Putamen (tissue), 1 donor: Measurements from ENCODE around the gene PRTG.
"Not testable (repeated sequence)": the region's sequence is repeated elsewhere in the genome, so short reads cannot be mapped to it uniquely, and the experiment has no call there.

Experiments used
- DNase-seq: peaks from one replicate; pipeline ENCODE4 v3.0.0-alpha.2; 2016; ENCODE audit warnings: low spot score

The PRTG gene, protein sequence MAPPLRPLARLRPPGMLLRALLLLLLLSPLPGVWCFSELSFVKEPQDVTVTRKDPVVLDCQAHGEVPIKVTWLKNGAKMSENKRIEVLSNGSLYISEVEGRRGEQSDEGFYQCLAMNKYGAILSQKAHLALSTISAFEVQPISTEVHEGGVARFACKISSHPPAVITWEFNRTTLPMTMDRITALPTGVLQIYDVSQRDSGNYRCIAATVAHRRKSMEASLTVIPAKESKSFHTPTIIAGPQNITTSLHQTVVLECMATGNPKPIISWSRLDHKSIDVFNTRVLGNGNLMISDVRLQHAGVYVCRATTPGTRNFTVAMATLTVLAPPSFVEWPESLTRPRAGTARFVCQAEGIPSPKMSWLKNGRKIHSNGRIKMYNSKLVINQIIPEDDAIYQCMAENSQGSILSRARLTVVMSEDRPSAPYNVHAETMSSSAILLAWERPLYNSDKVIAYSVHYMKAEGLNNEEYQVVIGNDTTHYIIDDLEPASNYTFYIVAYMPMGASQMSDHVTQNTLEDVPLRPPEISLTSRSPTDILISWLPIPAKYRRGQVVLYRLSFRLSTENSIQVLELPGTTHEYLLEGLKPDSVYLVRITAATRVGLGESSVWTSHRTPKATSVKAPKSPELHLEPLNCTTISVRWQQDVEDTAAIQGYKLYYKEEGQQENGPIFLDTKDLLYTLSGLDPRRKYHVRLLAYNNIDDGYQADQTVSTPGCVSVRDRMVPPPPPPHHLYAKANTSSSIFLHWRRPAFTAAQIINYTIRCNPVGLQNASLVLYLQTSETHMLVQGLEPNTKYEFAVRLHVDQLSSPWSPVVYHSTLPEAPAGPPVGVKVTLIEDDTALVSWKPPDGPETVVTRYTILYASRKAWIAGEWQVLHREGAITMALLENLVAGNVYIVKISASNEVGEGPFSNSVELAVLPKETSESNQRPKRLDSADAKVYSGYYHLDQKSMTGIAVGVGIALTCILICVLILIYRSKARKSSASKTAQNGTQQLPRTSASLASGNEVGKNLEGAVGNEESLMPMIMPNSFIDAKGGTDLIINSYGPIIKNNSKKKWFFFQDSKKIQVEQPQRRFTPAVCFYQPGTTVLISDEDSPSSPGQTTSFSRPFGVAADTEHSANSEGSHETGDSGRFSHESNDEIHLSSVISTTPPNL

DNA sequence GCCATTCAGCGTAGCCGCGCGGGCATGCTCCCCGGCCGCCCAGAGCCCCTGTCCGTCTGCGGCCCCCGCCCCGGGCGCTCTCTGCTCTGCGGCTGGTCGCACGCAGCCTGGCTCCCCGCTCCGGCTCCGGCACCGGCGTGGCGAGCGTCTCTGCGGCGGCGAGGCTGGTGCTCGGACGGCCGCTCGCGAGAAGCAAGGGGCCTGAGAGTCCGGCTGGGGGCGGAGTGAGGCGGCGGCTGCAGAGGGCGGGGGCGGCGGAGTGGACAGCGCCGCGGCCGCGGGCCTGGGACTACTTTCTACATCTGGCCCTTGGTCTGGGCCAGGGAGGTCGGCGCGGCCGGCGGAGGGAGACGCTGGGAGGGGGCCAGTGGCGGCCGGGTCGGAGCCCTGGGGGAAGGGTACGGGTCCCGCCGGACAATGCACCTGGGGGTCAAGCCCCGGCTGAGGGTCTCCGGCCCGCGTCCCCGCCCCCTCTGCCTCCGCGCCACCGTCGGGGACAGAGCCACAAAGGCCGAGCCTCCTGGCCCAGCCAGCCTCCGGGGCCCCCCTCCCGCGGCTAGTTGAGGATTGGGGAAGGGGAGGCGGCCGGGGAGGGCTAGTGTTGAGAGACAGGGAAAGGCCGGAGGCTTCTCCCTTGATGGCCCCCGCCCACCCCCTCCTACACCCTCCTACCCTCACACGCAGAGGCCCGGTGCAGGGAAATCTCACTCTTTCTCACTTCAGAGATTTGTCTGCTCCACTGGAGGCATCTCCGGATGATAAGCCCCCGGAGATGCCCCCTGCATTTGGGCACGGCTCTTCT lies at the start of gene PRTG:
PRTG (minus strand) TSS at position 226 of the 802 bp plus-strand sequence; CDS start at position 5, 221 bp downstream.
- no peak for DNase-seq

DNA sequence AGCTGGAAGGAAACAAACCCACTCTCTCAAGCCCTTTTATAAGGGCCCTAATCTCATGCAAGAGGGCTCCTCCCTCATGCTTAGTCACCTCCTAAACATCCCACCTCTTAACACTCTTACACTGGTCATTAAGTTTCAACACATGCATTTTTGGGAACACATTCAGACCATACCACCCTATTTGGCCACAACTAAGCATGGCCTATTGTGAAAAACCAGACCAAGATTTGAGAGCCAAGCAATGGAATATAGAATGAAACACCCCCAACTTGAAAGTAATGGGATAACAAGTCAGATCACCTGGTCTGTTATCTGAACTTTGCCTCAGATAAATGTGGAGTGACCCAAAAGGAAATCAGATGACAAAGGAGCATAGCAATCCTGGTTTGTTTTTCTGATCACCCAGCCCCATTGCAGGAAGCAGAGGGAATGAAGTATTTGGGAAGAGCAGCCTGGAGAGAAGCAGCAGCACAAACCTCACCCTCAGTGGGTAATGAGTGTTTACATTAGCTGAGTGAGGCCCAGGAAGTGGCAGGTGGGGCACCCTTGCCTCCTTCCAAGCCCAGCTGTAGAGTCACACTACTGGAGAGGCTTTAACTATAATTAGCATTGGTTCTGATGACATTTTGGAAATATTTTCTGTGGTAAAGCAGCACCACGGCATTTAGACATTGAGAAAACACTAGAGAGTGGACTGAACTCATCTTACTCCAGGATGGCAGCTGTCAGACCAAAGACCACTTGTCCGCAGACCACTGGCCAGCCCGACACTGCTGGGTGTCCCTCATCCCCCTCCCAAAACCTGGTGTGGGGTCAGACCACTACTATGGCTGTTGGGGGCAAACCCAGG lies 48.8 kb upstream of the PRTG start:
- DNase-seq, result no peak

DNA sequence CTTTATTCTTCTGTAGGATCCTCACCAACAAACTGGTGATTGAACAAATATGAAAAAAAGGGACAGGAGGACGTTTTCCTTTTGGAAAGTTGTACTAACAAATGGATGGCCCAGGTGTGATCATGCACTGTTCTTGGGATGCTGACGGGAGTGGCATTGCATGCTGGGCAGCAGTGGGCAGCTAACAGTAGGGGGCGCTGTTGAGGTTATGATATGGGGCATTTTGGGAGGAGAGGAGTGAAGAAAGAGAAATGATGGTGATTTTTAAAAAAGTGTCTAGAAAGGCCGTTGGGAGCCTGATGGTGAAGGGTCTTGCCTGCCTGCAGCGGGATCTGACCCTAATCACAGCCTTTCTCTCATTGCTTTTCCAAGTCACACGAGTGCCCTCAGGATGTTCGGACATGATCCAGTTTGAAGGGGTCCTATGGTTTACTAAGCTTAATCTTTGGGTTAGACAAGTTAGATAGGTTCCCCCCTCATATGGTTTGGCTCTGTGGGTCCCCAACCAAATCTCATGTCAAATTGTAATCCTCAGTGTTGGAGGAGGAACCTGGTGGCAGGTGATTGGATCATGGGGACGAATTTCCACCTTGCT lies 46.2 kb upstream of the PRTG start:
- no peak for DNase-seq

DNA sequence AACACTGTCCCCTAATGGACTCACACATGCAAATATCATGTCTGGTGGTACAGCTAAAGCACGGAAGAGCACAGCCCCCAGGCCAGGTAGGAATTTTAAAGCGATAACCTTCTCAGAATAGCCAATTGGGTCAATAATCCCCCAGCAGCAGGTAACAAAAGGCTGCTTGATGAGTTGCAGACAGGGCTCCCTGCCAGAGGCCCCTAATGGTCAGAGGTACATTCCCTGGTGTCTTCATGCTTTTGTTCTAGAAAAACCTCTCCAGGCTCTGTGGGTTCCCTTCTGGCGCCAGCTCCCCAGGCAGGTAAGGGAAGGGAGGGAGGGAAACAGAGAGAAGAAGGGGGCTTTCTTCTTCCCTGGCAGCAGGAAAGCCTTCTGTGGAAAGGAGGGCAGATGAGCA lies 43.4 kb upstream of the PRTG start:
- no peak for DNase-seq

DNA sequence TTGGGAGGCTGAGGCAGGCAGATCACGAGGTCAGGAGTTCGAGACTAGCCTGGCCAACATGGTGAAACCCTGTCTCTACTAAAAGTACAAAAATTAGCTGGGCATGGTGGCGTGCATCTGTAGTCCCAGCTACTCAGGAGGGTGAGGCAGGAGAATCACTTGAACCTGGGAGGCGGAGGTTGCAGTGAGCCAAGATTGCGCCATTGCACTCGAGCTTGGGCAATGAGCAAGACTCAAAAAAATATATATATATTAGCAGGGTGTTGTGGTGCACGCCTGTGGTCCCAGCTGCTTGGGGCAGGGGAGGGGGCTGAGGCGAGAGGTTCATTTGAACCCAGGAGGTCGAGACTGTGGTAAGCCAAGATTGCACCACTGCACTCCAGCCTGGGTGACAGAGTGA lies 42.6 kb upstream of the PRTG start:
- not testable (repeated sequence) for DNase-seq

DNA sequence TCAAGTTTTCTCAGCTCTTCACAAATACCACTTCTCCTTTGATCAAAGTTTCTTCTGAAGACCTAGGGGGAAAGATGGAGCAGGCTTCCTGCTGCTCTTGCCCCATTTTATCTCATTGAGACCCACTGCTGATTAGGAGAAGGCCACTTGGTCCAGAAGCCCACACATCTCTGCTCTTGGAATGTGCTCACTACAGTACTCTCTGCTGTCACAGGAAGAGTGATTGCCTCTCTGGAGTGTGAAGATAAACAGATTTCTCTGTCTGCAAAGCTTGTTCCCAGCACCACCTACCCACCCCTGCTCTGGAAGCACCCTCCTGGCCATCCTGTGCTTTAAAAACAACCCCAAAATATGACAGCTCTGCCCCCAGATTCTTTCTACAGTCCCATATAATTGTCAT lies 41.3 kb upstream of the PRTG start:
- DNase-seq, result no peak

DNA sequence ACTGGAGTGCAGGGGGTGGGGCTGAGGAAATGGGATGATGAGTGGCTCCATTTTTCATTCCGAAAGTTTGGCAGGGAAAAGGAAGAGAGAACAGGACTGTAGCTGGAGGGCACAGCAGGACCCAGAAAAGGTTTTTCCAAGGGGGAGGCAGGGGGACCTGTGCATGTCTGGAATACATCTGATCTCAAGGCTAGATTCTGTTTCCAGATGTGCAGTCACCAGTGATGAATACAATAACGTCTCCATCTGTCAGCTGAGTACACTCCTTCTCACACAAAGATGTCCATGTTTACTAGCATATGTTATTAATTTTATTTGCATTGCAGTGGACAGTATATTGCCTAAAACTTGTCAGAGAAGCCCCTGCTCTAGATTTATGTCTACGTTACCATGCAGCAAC lies 39.9 kb upstream of the PRTG start:
- no peak for DNase-seq

DNA sequence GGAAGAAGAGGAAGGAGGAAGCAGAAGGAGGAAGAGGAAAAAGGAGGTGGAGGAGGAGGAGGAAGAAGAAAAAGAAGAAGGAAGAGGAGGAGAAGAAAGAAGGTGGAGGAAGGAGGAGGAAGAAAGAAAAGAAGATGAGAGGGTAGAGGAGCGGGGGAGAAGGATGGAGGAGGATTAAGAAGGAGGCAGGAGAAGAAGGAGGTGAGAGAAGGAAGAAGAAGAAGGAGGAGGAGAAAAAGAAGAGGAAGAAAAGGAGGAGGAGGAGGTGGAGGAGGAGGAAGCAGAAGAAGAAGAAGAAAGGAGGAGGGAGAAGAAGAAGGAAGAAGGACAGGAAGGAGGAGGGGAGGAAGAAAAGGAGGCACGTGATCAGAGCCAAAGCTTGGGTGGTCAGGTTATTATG lies 37.3 kb upstream of the PRTG start:
- no peak for DNase-seq

DNA sequence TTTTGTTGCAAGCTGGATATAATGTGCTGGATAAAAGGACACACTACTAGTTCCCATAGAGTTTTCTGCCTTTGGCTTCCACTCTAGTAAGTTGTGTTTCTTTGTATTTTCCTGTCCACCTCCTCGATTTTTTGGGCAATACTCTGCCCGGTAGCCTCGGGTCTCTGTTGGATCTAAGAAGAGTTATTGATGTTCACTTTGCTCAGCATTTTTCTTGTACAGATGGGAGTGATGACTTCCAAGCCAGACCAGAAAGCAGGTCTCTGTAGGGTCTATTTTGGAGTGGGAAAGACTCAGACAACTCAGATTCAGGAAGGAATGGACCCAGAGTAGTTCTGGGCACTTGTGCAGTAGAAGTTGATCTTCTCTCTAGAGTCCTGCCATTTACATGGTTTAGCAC lies 36.0 kb upstream of the PRTG start:
- DNase-seq, result no peak

DNA sequence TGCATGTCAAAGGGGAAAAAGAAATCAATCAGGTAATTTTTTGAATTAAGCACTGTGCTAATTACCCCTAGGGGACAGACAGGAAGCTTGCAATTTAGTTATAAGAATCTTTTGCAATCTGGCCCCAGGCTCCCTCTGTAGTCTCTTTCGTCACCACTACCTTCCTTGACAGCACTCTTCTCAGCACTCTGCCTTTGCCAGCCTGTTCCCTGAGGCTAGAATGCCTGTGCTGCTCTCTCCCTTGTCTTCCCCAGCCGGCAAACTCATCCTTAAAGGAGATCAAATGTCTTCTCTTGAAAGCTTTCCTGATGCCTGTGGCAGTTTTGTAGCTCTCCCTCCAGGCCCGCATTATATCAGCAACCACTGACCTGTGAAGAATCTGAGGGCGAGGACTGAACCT lies 32.4 kb upstream of the PRTG start:
- no peak for DNase-seq

DNA sequence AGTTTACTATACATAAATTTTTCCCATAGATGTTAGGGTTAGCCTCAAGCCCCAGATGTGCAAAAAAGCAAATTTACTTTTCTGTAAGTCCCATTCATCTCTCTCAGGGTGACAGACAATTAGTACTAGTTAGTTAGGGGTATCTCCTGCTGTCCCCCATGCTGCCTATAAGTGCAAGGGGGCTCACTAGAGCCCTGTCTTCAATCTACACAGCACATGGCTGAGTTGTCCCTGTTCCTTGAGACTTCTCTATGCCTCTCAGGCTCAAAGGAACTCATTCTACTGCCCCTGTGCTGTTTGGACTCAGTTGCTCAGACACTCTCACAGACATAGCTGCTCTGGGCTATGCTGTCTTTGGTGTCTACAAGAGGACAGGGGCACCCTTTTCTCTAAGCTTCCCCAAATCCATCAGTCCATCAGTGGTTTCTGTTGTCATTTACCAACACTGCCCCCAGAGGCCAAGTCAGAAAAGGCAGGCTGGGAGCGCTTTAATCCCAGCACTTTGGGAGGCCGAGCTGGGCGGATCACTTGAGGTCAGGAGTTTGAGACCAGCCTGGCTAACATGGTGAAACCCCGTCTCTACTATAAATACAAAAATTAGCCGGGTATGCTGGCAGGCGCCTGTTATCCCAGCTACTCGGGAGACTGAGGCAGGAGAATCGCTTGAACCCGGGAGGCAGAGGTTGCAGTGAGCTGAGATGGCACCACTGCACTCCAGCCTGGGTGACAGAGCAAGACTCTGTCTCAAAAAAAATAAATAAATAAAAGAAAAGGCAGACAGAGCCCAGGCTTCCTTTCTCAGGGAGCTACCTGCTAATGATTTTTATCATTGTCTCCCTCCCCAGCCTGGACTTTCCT lies 31.4 kb upstream of the PRTG start:
- no peak for DNase-seq

DNA sequence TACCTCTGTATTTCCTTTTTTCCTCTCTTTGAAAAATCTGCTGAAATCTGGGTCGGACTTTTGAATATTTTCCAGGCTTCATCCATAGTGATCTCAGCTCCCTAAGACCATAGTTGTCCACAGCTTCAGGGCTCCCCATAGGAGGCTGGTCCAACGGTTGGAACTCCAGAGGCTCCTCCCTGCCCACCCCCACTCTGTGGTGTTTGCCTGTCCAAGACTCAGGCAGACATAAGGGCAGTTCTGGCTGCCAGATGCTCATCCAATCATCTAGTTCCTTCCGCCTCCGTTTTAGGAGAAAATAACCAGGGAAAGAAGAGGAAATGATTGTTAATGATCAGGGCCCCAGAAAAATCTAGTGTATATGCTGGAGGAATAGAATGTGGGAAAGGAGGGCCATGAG lies 27.9 kb upstream of the PRTG start:
- no peak for DNase-seq

DNA sequence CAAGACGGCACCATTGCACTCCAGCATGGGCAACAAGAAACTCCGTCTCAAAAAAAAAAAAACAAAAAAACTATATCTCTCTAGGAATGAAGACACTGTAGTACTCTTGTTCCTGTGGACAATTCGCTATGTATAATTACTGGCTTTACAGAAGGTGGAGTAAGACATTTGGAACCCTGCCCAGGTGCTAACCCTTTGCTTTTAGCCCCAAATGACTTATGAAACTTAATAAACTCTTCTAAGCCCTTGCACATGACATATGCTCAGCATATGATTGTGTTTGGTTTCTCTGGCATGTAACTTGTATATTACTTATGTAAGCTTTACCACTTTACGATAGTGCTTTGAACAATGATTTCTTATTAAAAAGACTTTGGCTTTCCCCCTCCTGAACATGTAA lies 27.3 kb upstream of the PRTG start:
- DNase-seq, result no peak

DNA sequence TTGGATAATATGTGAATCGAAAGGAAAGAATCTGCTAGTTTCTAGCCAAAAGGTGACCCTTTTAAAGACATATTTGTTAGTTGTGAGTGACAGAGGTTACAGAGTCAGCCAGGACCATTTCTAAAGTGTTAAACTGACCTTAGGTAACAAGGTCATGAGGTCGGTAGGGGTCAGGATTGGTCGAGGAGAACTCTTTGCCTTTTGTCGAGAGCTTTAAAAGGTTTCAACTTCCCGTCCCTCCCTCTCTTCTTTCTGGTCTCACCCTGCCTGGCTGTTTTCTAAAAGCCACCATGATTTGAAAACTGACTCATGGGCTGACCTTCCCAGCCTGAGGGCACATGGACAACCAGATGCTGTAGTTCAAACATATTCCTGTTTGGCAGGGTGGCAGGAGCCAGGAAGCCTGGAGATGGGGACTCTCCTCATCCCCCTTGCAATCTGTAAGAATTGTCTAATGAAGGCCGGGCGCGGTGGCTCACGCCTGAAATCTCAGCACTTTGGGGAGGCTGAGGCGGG lies 25.8 kb upstream of the PRTG start:
- DNase-seq, result no peak

DNA sequence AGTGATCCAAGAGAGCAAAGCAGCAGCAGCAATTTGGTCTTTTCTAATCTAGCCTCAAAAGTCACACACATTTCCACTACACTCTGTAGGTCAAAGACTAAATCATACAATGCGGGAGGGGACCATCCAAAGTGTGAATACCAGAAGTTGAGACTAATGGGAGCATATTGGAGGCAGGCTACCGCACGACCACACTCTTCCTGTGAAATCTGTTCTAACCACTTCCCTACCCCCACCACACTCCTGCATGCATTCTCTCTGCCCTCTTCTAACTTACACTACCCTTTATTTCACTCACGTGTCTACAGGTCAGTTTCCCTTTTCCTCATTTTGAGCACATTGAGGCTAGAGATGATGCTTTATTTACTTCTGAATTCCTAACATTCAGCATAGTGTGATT lies 23.7 kb upstream of the PRTG start:
- no peak for DNase-seq

DNA sequence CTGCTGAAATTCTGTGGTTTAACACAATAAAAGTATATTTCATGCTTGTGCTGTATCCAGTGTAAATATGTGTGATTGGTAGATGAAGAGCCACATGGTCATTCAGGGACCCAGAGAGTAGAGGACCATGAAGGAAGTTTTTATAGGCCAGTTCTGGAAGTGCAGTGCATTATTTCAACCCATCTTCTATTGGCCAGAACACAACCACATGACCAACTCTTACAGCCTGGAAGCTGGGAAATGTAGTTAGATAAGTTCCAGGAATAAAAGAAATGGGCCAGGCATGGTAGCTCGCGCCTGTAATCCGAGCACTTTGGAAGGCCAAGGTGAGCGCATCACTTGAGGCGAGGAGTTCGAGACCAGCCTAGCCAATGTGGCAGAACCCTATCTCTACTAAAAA lies 21.4 kb upstream of the PRTG start:
- DNase-seq, result no peak

DNA sequence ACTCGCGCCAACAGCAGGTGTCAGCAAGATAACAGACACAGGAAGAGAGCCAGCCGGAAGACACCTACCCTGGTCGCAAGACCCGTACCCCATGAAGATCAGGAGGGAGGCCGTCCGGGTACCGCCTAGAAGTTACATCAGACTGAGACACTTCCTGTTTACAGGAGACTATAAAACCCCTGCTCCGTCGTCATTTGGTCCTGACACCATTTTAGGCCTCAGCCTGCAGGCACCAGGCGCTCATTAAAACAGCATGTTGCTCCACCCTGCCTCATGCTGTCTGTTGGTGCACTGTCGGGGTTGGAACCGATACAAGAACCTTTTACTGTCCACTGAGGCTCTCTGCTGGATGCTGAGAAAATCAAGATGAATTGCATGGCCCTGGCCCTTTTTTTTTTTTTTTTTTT lies 15.6 kb upstream of the PRTG start:
- no peak for DNase-seq

DNA sequence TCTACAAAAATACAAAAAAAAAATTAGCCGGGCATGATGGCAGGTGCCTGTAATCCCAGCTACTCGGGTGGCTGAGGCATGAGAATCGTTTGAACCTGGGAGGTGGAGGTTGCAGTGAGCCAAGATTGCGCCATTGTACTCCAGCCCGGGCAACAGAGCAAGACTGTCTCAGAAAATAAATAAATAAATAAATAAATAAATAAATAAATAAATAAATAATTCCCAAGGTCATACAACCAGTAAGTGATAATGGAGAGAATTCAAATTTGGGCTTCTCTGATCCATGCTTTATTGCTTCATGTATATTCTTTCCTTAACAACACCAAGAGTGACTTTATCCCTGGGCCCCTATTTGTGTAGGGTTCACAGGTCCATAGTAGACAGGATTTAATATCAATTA lies 10.5 kb upstream of the PRTG start:
- DNase-seq, result not testable (repeated sequence)

DNA sequence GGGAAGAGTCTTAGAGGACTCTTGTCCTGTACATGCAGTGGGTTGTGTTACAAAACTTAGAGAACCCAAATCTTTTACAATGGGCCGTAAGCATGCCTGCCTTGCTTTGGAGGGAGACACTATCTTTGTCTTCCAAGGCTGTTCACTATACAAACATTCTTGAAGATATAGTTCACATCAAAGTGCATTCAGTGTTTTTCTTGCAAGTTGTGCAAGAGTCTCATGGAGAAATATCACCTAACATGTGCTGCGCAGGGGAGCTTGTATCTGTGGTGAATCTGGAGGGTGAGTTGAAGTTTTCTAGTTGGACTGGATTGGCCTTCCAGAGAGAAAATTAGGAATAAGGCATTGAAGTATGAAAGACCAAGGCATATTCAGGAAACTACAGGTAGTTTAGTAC lies 7.8 kb upstream of the PRTG start:
- no peak for DNase-seq
